Lower leg skin (tissue), 4 donors: ENCODE results near the gene WHRN. TPM values are rescaled to one million over a fixed set of nuclear protein-coding genes. Genes with fewer than 3 reads are reported as not detected.

Experiments used
- DNase-seq, 2 donors: peaks; one replicate each; pipeline ENCODE4 v3.0.0-alpha.2; 2019; ENCODE audit warnings: low spot score in 2 of 2
- H3K4me3 ChIP-seq: fragments of 200-600 bp; sonication (generic); 2 replicates; pipeline ENCODE4 v1.5.1; 2017; ENCODE audit warnings: mild to moderate bottlenecking, low read depth; ENCODE audit not compliant: poor library complexity, severe bottlenecking
- CTCF ChIP-seq, 3 donors: fragments of 450-650 bp; IDR thresholded peaks; one replicate each; pipeline ENCODE4 v1.5.1; 2016; ENCODE audit warnings: antibody characterized with exemption in 3 of 3, mild to moderate bottlenecking in 3 of 3, moderate library complexity in 2 of 3
- POLR2A ChIP-seq, 2 donors: fragments of 450-650 bp; IDR thresholded peaks; one replicate each; pipeline ENCODE4 v1.6.1; 2016 to 2017; ENCODE audit warnings: antibody characterized with exemption in 2 of 2, mild to moderate bottlenecking in 1 of 2, moderate library complexity in 1 of 2
- WGBS, 2 donors: methylation state at CpG; one replicate each; pipeline ENCODE4 v1.1.5; 2018; 5-methylcytosine and 5-hydroxymethylcytosine counted together
- intact Hi-C: fragments of 100-400 bp; cut with DNase I; formaldehyde crosslinking; loops from one replicate; pipeline ENCODE4 v1.15.0; 2023; ENCODE audit warnings: low total_unique reads
- total RNA-seq, 4 donors: library from RNA; depleted of rRNA; stranded (reverse); fragments of >200 nt; gene quantifications; one replicate each; pipeline ENCODE4 v1.1.0, GENCODE V29; 2016

The WHRN gene
- total RNA-seq, 4 donors from 2014 or later: 8.7 to 15.0 (median 10.5) TPM

DNA sequence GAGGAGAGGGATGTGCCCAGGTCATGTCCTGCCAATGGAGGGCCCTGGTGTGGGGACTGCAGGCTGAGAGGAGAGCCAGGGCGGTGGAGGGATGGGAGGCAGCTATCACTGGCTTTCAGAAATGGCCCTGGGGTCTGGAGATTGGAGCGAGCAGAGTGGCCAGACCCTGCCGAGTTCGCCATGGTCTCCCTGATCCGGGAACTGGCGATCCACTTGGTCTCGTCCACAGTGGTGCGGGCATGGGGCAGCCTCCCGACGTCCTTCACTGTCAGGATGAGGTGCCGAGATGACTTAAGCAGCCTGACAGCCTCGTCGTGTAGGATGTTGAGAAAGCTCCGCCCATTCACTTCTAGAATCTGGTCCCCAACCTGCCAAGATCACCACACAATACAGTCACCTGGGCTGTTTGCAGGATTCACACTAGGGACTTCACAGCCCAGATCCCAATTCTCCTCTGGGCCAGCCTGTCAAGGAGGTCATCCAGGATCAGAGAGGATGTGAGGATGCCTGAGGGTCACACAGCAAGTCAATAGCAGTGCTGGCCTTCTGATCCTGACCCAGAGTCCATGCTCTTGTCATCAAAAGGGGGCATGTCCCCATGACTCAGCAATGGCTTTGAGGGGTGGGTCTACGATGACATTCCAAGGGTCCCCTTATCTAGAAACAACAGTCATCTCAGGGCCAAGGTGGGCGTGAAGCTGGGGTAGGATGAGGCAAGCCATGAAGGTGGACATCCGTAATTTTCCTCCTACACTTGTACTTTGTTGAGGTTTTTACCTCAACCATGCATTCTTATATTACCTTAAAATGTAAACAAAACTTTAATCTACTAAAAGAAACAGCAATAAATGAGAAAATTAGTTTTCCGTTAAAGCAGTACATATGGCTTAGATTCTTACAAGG, 79.0 kb downstream of the WHRN start:
- intact Hi-C loops: no loop called here
- H3K4me3 ChIP-seq: no peak overlapping the region
- WGBS, 2 donors: 89 to 90% methylated on average over 15 to 18 of the region's 18 CpGs
- no peak for DNase-seq
- TF ChIP-seq CTCF (IDR thresholded peaks at IDR 0.05): no peak
- TF ChIP-seq POLR2A (IDR thresholded peaks at IDR 0.05): no peak

GRCh38 chr9:114425126-114425525, 80.1 kb downstream of the WHRN start:
- 89 to 91% methylated on average over 9 to 11 of the region's 11 CpGs for WGBS, 2 donors

DNA sequence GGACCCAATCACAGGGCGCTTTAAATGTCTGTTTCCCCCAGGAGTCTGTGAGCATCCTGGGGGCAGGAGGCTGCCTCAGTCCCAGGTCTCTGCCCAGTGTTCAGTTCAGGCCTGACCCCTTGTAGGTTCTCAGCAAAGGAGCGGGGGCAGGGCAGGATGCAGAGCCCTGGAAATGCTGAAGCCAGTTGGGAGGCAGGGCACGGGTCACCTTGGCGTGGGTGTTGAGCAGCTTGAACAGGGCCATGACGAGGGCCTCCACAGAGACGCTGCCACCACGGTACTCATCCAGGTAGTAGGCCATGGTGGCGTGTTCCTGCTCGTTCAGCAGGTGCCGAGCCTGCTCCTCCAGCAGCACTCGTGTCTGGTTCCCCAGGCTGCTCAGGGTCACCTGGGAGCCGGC, 81.1 kb downstream of the WHRN start:
- WGBS, 2 donors: 76 to 88% methylated on average over 11 to 12 of the region's 12 CpGs
- no peak for DNase-seq
- no peak overlapping the region for H3K4me3 ChIP-seq
- no peak for TF ChIP-seq POLR2A (IDR thresholded peaks at IDR 0.05)
- no peak for TF ChIP-seq CTCF (IDR thresholded peaks at IDR 0.05)
- intact Hi-C loops: no loop called here

More at GRCh38 chr9:114425126-114425525, 80.1 kb downstream of the WHRN start:
- no peak overlapping the region for H3K4me3 ChIP-seq
- intact Hi-C loops: no loop called here
- no peak for TF ChIP-seq POLR2A (IDR thresholded peaks at IDR 0.05)
- TF ChIP-seq CTCF (IDR thresholded peaks at IDR 0.05): no peak
- DNase-seq: no peak

- no peak for DNase-seq
- TF ChIP-seq CTCF (IDR thresholded peaks at IDR 0.05) (no peak), POLR2A (IDR thresholded peaks at IDR 0.05) (no peak)
- WGBS, 2 donors: 94 to 97% methylated on average over 14 of the region's 14 CpGs
- H3K4me3 ChIP-seq: no peak overlapping the region
- intact Hi-C loops: no loop called here
Observed at GRCh38 chr9:114423181-114423580, 82.1 kb downstream of the WHRN start.

- WGBS, 2 donors: 95 to 100% methylated on average over 2 of the region's 2 CpGs
- intact Hi-C loops: no loop called here
- TF ChIP-seq CTCF (IDR thresholded peaks at IDR 0.05): no peak
- no peak for TF ChIP-seq POLR2A (IDR thresholded peaks at IDR 0.05)
- DNase-seq: no peak
- H3K4me3 ChIP-seq: no peak overlapping the region
Observed at GRCh38 chr9:114421147-114421546, 84.1 kb downstream of the WHRN start.
